WI38 (cell line): ENCODE measurements around the gene MAL.

Experiments
- H3K4me3 ChIP-seq: 2 replicates; pipeline ENCODE4 v1.5.1; 2011; ENCODE audit warnings: low read depth, mild to moderate bottlenecking, control low read depth, low read length
- TF ChIP-seq, protein P1 (sequence below): IDR thresholded peaks from 2 replicates; pipeline ENCODE4 v1.5.1; 2012; ENCODE audit warnings: low read depth, mild to moderate bottlenecking, control low read depth, low read length

Gene MAL

DNA sequence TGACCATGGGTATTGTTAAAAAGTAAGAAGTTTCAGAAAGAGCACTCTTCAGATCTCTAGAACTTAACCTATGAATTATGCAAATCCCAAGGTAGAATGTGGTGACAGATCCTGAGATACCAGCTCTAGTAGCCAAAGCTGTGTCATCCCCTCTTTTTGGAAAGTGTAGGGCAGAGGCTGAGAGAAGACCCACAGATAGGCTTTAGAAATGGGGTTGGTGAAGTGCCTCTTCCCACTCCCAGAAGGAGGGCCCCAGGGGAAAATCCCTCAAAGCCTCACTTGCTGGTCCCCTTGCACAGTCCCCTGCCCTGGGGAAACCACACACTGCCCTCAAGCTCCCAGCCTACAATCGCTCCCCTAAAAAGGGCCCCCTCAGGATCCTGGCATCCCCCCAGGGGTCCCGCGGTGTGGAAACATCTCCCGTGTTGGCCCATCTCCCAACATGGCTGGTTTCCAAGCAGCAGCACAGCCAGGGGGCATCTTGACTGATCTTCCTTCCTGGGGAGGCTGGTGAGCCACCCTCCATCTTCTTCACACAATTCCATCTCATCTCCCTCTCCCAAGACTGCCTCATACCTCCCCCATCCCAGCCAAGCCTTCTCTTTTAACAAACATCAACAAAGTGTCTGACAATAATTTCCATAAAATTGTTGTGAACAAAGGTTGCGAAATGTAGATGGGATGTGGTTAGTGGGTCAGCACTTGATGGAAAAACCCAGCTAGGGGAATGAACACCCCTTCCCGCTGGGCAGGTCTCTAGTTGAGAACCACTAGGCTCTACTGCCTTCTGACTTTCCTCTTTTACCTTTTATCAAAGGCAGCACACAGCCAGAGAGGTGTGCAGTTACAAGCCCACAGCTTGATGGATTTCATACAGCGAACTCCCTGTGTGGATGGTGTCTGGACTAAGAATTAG, 25.1 kb downstream of the MAL start:
- H3K4me3 ChIP-seq, result no peak overlapping the region
- TF ChIP-seq, protein P1, sequence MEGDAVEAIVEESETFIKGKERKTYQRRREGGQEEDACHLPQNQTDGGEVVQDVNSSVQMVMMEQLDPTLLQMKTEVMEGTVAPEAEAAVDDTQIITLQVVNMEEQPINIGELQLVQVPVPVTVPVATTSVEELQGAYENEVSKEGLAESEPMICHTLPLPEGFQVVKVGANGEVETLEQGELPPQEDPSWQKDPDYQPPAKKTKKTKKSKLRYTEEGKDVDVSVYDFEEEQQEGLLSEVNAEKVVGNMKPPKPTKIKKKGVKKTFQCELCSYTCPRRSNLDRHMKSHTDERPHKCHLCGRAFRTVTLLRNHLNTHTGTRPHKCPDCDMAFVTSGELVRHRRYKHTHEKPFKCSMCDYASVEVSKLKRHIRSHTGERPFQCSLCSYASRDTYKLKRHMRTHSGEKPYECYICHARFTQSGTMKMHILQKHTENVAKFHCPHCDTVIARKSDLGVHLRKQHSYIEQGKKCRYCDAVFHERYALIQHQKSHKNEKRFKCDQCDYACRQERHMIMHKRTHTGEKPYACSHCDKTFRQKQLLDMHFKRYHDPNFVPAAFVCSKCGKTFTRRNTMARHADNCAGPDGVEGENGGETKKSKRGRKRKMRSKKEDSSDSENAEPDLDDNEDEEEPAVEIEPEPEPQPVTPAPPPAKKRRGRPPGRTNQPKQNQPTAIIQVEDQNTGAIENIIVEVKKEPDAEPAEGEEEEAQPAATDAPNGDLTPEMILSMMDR, result no peak

DNA sequence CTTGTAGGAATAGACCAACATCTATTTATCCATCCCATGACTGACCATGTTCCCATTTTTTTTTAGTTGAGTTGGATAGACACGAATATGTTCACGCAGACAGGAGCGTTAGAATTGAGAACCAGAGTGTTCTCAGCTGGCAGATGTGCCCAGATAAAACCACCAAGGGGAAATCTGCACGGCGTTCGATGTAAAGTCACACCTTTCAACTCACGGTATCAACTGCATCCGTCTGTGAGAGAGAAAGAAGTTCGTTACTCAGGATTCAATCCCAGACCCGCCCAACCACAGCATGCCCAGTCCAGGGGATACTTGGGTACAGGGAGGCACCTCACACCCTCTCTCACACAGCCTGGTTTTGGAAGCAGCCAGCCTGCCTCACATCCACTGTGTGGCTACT, 26.1 kb downstream of the MAL start:
- H3K4me3 ChIP-seq, result no peak overlapping the region
- TF ChIP-seq, protein P1, result no peak

DNA sequence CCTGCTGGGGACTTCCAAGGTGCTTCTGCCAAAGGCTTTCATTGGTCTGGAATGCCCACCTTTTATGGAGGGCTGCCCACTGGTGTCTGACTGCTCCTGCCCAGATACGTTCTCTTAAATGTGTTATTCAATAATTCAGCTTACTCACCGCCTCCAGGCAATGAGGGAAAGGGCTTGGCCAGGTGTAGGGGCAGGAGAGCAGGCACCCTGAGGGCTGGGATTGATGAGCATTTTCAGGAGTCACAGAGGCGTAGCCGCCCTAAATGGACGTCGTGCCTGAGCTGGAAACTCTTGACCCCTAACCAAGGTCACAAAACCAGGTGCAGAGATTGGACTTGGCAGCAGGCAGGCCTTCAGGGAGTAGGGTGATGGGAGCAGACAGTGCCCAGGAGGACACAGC, 26.8 kb downstream of the MAL start:
- TF ChIP-seq, protein P1, result no peak
- H3K4me3 ChIP-seq, result no peak overlapping the region

DNA sequence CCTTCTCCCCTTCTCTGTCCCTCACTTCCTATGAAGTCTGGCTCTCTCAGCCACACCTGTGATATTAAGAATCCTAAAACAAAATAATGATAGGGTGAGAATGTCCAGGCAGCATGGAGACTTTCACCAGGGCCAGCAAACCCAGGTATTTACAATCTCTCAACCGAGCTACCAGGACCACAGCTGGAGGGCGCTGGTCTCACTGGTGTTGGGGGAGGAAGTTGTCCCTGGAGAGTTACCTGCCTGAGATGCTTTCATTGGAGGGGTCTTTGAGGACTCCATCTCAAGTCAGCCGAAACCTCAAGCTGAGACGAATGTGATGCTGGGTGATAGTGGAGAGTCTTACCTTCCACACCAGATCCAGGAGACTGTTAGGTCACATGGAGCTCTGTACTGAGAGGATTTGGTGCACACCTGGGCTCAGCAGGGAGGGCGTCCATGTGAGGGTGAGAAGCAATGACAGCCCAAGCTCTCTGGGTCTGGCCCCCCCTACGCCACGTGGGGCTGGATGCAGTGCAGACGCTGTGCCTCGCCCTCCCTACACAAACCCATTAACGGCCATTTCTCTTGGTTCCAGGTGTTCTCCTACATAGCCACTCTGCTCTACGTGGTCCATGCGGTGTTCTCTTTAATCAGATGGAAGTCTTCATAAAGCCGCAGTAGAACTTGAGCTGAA, 27.4 kb downstream of the MAL start:
- H3K4me3 ChIP-seq, result no peak overlapping the region
- TF ChIP-seq, protein P1, result no peak

DNA sequence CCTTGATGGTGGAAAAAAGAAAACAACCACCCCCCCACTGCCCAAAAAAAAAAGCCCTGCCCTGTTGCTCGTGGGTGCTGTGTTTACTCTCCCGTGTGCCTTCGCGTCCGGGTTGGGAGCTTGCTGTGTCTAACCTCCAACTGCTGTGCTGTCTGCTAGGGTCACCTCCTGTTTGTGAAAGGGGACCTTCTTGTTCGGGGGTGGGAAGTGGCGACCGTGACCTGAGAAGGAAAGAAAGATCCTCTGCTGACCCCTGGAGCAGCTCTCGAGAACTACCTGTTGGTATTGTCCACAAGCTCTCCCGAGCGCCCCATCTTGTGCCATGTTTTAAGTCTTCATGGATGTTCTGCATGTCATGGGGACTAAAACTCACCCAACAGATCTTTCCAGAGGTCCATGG, 28.0 kb downstream of the MAL start:
- no peak overlapping the region for H3K4me3 ChIP-seq
- TF ChIP-seq, protein P1, result no peak

DNA sequence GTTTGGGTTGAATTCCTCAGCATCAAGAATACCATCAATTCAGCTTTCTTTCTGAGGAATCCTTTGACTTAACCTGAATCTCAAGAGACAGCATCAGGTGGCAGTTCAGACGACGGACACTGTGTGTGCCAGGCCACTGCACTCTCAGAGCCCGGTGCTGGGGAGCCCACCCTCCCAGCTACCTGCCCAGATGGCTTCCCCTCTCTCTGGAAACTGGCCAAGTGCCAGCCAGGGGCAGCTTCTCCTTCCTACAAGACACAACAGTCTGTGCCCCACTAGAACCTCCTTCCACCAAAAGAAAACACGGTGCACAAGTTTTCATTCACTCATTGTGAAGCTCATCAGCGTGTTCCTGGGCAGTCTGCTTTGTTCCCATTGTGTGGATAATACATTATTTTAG, 28.5 kb downstream of the MAL start:
- TF ChIP-seq, protein P1, result no peak
- no peak overlapping the region for H3K4me3 ChIP-seq

DNA sequence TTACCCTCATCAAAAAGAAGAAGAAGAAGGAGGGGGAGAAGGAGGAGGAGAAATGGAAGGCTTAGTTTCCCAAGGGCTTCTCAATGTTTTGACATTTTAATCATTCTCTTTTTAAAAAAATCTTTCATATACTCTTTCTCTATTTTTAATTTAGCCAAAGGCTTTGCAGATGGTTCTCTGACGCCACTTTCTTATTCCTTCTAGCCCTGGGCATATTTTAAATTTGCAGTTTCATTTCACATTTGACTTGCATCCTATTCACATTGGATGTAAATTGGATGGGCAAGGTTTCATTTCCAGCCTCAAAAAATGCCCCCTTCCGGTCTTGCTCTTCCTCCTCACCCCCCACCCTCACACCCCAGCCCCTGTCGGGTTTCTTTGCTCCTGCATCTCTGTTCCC, 29.8 kb downstream of the MAL start:
- H3K4me3 ChIP-seq, result no peak overlapping the region
- TF ChIP-seq, protein P1, result no peak
